CD4-positive, alpha-beta T cell treated with Interleukin-12 subunit alpha and Interleukin-12 subunit beta, for 1 hour (primary cell): ENCODE results near the gene LIMS1.
"Not testable (repeated sequence)": the region's sequence is repeated elsewhere in the genome, so short reads cannot be mapped to it uniquely, and the experiment has no call there.

ENCODE experiments used
- DNase-seq: peaks from one replicate; pipeline ENCODE4 v3.0.0-alpha.2; 2020

LIMS1 gene

DNA sequence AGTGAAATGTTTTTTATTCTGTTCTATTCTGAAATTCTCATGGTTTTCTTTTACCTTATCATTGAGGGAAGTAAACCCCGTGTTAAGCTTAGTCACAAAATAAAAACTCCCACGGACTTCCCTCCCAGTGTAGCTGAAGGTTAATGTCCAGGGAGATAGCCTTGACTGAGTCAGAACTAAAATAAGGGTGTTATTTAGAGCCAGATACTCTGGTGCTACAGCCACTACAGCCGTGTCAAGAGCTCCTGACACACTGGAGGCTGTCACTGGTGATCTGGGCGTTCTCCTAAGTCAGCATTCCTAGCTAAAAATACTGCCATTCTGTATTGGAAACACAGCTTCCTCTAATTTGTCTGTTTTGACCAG lies 103.0 kb downstream of the LIMS1 start:
- no peak for DNase-seq

DNA sequence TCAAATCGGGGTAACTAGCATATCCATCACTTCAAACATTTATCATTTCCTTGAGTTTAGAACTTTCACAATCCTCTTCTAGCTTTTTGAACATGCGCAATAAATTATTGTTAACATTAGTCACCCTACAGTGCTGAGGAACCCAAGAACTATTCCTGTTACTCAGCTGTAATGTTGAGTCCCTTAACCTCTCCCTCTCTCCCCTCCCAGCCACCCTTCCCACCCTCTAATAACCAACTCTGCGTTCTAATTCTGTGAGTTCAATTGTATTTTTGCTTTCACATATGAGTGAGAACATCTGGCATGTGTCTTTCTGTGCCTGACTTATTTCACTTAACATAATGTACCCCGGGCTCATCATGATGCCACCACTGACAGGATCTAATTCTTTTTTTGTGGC lies 106.5 kb downstream of the LIMS1 start:
- DNase-seq = no peak

GRCh38 chr2:108641756-108642155 lies 107.5 kb downstream of the LIMS1 start:
- DNase-seq = no peak

DNA sequence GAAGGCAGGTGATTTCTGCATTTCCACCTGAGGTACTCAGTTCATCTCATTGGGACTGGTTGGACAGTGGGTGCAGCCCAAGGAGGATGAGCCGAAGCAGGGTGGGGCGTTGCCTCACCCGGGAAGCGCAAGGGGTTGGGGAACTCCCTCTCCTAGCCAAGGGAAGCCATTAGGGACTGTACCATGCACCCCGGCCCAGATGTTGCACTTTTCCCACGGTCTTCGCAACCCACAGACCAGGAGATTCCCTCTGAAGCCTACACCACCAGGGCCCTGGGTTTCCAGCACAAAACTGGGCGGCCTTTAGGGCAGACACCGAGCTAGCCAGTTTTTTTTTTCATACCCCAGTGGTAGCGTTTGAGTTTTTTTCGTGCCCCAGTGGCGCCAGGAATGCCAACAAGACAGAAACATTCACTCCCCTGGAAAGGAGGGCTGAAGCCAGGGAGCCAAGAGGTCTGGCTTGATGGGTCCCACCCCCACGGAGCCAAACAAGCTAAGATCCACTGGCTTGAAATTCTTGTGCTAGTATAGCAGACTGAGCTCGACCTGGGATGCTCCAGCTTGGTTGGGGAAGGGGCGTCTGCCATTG lies 109.1 kb downstream of the LIMS1 start:
- no peak for DNase-seq

GRCh38 chr2:108643862-108644261 lies 109.6 kb downstream of the LIMS1 start:
- not testable (repeated sequence) for DNase-seq

DNA sequence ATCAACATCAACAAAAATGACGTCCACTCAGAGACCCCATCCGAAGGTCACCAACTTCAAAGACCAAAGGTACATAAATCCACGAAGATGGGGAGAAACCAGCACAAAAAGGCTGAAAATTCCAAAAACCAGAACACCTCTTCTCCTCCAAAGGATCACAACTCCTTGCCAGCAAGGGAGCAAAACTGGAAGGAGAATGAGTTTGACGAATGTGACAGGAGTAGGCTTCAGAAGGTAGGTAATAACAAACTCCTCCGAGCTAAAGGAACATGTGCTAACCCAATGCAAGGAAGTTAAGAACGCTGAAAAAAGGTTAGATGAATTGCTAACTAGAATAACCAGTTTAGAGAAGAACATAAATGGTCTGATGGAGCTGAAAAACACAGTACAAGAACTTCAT lies 110.2 kb downstream of the LIMS1 start:
- DNase-seq = not testable (repeated sequence)

DNA sequence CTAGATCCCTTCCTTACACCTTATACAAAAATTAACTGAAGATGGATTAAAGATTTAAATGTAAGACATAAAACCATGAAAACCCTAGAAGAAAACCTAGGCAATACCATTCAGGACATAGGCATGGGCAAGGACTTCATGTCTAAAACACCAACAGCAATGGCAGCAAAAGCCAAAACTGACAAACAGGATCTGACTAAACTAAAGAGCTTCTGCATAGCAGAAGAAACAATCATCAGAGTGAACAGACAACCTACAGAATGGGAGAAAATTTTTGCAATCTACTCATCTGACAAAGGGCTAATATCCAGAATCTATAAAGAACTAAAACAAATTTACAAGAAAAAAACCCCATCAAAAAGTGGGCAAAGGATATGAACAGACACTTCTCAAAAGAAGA lies 114.5 kb downstream of the LIMS1 start:
- DNase-seq = not testable (repeated sequence)

DNA sequence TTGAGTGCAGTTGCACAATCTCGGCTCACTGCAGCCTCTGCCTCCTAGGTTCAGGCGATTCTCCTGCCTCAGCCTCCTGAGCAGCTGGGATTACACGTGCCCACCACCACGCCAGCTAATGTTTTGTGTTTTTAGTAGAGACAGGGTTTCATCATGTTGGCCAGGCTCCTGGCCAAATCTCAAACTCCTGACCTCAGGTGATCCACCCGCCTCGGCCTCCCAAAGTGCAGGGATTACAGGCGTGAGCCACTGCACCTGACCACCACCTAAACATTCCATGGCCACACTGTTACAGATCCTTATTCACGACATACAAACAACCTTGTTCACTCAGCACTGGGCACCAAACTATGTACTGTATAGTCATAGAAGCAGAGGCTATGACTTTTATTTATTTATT lies 116.2 kb downstream of the LIMS1 start:
- not testable (repeated sequence) for DNase-seq

GRCh38 chr2:108651468-108651867 lies 117.2 kb downstream of the LIMS1 start:
- peak; percentile 27 for DNase-seq

GRCh38 chr2:108652187-108652931 lies 118.1 kb downstream of the LIMS1 start:
- DNase-seq = peak; percentile 51

DNA sequence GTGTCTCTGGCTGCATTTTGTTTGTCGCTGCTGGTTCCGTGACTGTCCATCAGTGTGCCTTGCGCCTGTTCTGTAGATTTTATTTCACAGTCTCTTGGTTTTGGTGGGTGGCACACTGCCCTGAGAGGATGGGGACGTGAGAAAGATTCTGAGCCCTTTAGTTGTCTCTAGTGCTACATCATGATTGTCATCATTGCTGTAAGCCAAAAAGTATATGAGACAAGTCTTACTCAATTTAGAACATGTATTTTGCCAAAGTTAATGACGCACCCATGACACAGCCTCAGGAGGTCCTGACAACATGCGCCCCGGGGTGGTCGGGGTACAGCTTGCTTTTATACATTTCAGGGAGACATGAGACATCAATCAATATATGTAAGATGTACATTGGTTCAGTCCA lies 119.2 kb downstream of the LIMS1 start:
- DNase-seq = not testable (repeated sequence)

DNA sequence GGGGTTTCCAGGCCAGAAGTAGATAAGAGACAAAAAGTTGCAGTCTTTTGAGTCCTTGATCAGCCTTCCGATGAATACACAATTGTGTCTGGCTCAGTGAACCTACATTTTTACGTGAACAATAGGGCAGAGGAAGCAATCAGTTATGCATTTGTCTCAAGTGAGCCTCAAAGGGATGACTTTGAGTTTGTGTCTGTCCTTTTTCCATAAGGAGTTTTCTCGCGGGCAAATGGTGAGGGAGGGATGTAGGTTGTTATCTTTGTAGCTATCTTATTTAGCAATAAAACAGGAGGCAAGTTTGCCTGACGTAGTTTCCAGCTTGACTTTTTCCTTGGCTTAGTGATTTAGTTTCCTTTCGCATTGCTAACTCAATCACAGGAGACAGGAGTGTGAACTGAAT lies 119.6 kb downstream of the LIMS1 start:
- not testable (repeated sequence) for DNase-seq

DNA sequence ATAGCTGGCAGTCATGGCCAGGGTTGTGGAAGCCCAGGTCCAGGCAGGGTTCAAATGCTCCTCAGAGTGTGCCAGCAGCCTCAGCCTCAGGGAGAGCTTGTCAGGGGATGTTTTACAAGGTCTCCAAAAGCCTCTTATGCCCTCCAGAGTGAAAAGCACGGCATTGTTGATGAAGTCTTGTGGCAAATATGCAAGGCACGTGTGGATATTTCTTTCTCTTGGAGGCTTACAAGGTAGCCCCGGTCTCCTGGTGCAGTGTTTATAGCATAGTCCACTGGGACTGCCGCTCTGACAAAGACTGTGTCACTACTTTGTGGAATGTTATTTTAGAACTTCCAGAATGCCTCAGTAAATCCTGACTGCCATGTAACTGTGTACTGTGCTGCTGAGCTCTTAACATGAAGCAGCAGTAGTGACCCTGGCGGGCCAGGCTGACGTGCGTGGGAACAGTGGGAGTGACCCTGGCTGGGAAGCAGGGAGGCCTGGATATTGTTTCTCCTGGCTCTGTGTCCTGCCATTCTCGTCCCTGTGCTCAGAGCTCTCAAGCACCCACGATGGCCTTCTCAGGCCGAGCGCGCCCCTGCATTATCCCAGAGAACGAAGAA lies 120.4 kb downstream of the LIMS1 start:
- not testable (repeated sequence) for DNase-seq

GRCh38 chr2:108655270-108655669 lies 121.0 kb downstream of the LIMS1 start:
- DNase-seq = not testable (repeated sequence)

- DNase-seq = not testable (repeated sequence)
These were observed 122.0 kb downstream of the LIMS1 start for GRCh38 chr2:108656282-108656681.

DNA sequence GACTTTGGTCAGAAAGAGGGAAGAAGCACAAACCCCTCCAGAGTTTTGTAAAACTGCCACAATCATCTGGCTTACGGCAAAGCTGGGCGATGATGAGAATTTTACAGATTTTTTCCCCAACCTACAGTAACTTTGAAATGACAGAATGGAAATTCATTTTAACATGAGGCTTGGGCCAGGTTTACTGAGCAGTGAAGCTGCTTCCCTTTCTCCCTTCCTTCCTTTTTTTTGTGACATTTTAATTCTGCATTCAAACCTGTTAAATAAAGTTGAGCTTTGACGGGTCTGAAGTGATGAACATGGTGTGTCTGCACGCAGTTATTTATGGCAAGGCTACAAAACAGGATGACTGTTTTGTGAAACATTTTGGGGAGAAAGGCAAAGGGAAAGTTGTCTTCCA lies 123.2 kb downstream of the LIMS1 start:
- not testable (repeated sequence) for DNase-seq

DNA sequence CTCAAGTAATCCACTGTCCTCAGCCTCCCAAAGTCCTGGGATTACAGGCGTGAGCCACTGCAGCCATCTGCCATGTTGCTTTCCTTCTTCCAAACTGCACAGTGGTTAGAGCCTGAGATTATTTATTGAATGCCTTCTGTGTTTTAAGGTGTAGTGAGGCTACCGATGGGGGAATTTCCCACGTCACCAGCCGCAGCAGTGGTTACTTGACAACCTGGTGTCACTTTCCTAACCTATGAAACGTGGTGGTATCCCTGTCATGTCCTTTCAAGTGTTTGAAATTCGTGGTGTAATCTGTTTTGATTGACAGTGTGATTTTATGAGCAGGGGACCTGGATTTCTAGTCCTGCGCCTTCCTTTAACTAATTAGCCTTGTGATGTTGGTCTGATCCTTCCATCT lies 124.3 kb downstream of the LIMS1 start:
- DNase-seq = not testable (repeated sequence)

DNA sequence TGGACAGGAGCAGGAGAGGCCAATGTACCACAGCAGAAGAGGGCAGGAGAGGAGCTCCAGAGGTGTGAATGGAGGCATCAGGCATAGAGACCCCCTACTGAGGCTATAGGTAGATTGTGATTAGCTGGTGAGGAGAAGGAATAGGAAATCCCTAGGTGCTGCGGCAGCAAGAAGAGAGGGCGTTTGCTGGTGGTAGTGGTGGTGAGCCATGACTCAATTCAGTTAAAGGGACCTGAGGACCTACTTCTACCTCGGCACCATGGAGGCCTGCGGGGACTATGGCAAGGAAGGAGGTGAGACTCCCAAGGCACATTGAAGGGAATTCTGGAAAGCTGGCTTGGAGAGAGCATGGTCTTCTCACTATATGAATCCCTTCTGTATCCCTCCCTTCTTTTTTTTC lies 127.2 kb downstream of the LIMS1 start:
- not testable (repeated sequence) for DNase-seq

DNA sequence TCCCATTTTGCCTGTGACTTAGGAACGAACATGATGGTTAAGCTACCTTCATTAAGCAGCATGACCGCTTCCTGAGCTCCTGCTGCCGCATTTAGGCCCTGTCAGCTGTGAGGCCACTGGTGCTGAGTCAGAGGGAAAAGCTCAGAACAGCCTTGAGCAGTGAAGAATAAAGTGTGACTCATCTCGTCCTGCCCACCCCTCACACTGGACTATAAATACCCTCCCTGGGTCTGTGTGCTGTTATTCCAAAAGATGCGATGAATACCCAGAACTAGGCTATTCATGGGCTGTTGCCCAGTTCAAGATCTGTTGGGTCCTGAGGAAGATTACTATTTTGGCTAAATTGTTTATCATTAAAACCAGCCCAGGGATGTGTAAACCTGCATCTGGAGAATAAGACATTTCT lies 127.9 kb downstream of the LIMS1 start:
- DNase-seq = not testable (repeated sequence)

GRCh38 chr2:108663346-108663745 lies 129.1 kb downstream of the LIMS1 start:
- not testable (repeated sequence) for DNase-seq

GRCh38 chr2:108664089-108664488 lies 129.8 kb downstream of the LIMS1 start:
- DNase-seq = not testable (repeated sequence)

DNA sequence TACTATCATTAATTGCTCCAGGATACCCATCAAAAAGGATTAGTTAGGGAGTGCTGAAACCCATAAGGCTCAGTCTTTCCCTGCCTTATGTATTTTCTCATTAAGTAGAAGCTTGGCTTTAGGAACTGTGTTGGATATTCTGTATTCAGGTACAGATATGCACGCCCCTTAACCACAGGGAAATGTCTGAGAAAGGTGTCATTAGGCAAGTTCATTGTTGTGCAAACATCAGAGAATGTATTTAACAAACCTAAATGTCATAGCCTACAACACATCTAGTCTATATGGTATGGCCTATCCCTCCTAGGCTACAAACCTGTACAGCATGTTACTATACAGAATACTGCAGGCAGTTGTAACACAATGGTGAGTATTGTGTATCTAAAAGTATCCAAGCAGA lies 130.7 kb downstream of the LIMS1 start:
- DNase-seq = not testable (repeated sequence)

GRCh38 chr2:108665975-108666374 lies 131.7 kb downstream of the LIMS1 start:
- not testable (repeated sequence) for DNase-seq

- not testable (repeated sequence) for DNase-seq
These were observed 132.9 kb downstream of the LIMS1 start for GRCh38 chr2:108667140-108667539.
